Smooth muscle cell (in vitro differentiated cells): Measurements from ENCODE around the gene HRH3. TPM values are rescaled to one million over a fixed set of nuclear protein-coding genes. Genes with fewer than 3 reads are reported as not detected.

Experiments
- DNase-seq: peaks from one replicate; lab custom pipeline; 2025; ENCODE audit not compliant: unreplicated experiment; lab: John Stamatoyannopoulos, UW
- H2AFZ ChIP-seq: fragments of 200-600 bp; sonication (generic); 2 replicates; pipeline ENCODE4 v1.6.0; 2016; ENCODE audit warnings: antibody characterized with exemption, low read depth, mild to moderate bottlenecking
- H3F3A ChIP-seq: fragments of 200-600 bp; sonication (generic); 2 replicates; pipeline ENCODE4 v1.6.0; 2017; ENCODE audit warnings: antibody characterized with exemption, low read depth
- H3K27ac ChIP-seq: fragments of 200-600 bp; sonication (generic); 2 replicates; pipeline ENCODE4 v1.5.1; 2016; ENCODE audit warnings: low read depth, mild to moderate bottlenecking
- H3K27me3 ChIP-seq: fragments of 200-600 bp; sonication (generic); 2 replicates; pipeline ENCODE4 v1.6.1; 2016; ENCODE audit warnings: low read depth, mild to moderate bottlenecking
- H3K36me3 ChIP-seq: fragments of 200-600 bp; sonication (generic); 2 replicates; pipeline ENCODE4 v1.5.1; 2016; ENCODE audit warnings: low read depth
- H3K4me1 ChIP-seq: fragments of 200-600 bp; sonication (generic); 2 replicates; pipeline ENCODE4 v1.5.1; 2016; ENCODE audit warnings: low read depth
- H3K4me2 ChIP-seq: fragments of 200-600 bp; sonication (generic); 2 replicates; pipeline ENCODE4 v1.6.0; 2016; ENCODE audit warnings: mild to moderate bottlenecking
- H3K4me3 ChIP-seq: fragments of 200-600 bp; sonication (generic); 2 replicates; pipeline ENCODE4 v1.5.1; 2016; ENCODE audit warnings: mild to moderate bottlenecking
- H3K79me2 ChIP-seq: fragments of 200-600 bp; sonication (generic); 2 replicates; pipeline ENCODE4 v1.6.0; 2016; ENCODE audit warnings: low read depth, mild to moderate bottlenecking
- H3K9ac ChIP-seq: fragments of 200-600 bp; sonication (generic); 2 replicates; pipeline ENCODE4 v1.6.0; 2016; ENCODE audit warnings: low read depth
- H3K9me3 ChIP-seq: fragments of 200-600 bp; sonication (generic); replicated peaks from 2 replicates; pipeline ENCODE4 v1.5.1; 2016; ENCODE audit warnings: low read depth
- H4K20me1 ChIP-seq: fragments of 200-600 bp; sonication (generic); 2 replicates; pipeline ENCODE4 v1.6.0; 2016; ENCODE audit warnings: low read depth
- WGBS: methylation state at CpG from one replicate; pipeline ENCODE4 v1.1.7; 2016; ENCODE audit warnings: low lambda C conversion rate; 5-methylcytosine and 5-hydroxymethylcytosine counted together
- polyA plus RNA-seq: library from polyadenylated mRNA; unstranded; fragments of >200 nt; fragmentation: Nextera tagmentation; extraction: Ambion mirVana; gene quantifications from 2 replicates; pipeline ENCODE4 v1.2.1, GENCODE V29; 2016
- total RNA-seq: library from RNA; depleted of rRNA; stranded (reverse); fragments of >200 nt; gene quantifications from 2 replicates; pipeline ENCODE4 v1.2.3, GENCODE V29; 2014
- TF ChIP-seq, protein P1 (sequence below): fragments of 200-600 bp; sonication (generic); IDR thresholded peaks from 2 replicates; pipeline ENCODE4 v1.5.1; 2017; ENCODE audit warnings: borderline replicate concordance, mild to moderate bottlenecking, antibody characterized with exemption; ENCODE audit not compliant: insufficient read depth, poor library complexity, severe bottlenecking

The HRH3 gene
- total and polyA plus RNA-seq, 2 experiments from 2014 or later, result not detected

DNA sequence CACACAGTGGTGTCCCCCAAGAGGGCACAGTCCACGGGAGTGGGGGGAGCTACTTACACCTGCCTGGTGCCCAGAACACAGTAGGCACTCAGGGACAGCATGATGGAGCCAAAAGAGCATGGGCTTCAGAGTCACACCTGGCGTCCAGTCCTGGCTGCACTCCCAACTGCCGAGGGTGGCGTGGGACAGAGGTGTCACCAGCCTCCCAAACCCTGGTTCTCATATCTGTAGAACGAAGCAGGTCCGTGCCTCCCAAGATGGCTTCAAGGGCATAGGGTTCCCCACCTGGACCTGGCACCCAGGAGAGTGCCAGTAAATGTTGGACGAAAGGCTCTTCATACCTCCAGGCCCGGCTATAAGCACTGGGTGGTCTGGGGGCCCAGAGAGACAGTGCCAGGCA lies 8.9 kb downstream of the HRH3 start:
- no peak overlapping the region for H3K9ac ChIP-seq
- no peak overlapping the region for H3K27ac ChIP-seq
- H3K79me2 ChIP-seq, result no peaks in the 10 kb centered on the region
- TF ChIP-seq, protein P1, sequence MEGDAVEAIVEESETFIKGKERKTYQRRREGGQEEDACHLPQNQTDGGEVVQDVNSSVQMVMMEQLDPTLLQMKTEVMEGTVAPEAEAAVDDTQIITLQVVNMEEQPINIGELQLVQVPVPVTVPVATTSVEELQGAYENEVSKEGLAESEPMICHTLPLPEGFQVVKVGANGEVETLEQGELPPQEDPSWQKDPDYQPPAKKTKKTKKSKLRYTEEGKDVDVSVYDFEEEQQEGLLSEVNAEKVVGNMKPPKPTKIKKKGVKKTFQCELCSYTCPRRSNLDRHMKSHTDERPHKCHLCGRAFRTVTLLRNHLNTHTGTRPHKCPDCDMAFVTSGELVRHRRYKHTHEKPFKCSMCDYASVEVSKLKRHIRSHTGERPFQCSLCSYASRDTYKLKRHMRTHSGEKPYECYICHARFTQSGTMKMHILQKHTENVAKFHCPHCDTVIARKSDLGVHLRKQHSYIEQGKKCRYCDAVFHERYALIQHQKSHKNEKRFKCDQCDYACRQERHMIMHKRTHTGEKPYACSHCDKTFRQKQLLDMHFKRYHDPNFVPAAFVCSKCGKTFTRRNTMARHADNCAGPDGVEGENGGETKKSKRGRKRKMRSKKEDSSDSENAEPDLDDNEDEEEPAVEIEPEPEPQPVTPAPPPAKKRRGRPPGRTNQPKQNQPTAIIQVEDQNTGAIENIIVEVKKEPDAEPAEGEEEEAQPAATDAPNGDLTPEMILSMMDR, result no peak
- no peaks in the 10 kb centered on the region for H3K36me3 ChIP-seq
- no peak overlapping the region for H2AFZ ChIP-seq
- H3K4me3 ChIP-seq, result no peak overlapping the region
- 84% methylated on average over 8 of the region's 8 CpGs for WGBS
- H3K9me3 ChIP-seq, result no peaks in the 10 kb centered on the region
- H3K4me1 ChIP-seq, result no peaks in the 10 kb centered on the region
- DNase-seq, result no peak
- H3F3A ChIP-seq, result no peaks in the 10 kb centered on the region
- no peaks in the 10 kb centered on the region for H4K20me1 ChIP-seq
- no peak overlapping the region for H3K4me2 ChIP-seq
- peaks cover 19% of the 10 kb centered on the region for H3K27me3 ChIP-seq

DNA sequence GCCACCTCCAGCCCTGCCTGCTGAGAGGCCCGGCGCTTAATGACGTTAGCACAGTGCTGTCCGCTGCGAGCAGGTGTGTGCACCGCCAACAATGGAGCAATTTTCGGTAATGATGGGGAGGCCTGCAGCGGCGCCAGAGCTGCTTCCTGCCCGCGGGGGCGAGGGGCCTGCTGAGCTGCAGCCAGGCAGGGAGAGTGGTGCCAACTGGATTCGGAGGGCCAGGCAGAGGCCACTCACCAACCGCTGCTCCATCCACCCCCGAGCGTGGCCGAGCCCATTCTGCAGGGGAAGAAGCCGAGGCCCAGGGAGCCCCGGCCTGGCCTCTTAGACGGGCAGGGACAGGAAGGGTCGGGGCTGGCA lies 9.6 kb downstream of the HRH3 start:
- TF ChIP-seq, protein P1, result no peak
- H3K4me3 ChIP-seq, result no peak overlapping the region
- H2AFZ ChIP-seq, result no peak overlapping the region
- 90% methylated on average over 21 of the region's 21 CpGs for WGBS
- DNase-seq, result no peak
- H3K27me3 ChIP-seq, result peaks cover 14% of the 10 kb centered on the region
- H3K36me3 ChIP-seq, result no peaks in the 10 kb centered on the region
- no peaks in the 10 kb centered on the region for H3K4me1 ChIP-seq
- no peak overlapping the region for H3K4me2 ChIP-seq
- H3F3A ChIP-seq, result no peaks in the 10 kb centered on the region
- H3K27ac ChIP-seq, result no peak overlapping the region
- H3K9me3 ChIP-seq, result no peaks in the 10 kb centered on the region
- no peaks in the 10 kb centered on the region for H4K20me1 ChIP-seq
- no peaks in the 10 kb centered on the region for H3K79me2 ChIP-seq
- H3K9ac ChIP-seq, result no peak overlapping the region

DNA sequence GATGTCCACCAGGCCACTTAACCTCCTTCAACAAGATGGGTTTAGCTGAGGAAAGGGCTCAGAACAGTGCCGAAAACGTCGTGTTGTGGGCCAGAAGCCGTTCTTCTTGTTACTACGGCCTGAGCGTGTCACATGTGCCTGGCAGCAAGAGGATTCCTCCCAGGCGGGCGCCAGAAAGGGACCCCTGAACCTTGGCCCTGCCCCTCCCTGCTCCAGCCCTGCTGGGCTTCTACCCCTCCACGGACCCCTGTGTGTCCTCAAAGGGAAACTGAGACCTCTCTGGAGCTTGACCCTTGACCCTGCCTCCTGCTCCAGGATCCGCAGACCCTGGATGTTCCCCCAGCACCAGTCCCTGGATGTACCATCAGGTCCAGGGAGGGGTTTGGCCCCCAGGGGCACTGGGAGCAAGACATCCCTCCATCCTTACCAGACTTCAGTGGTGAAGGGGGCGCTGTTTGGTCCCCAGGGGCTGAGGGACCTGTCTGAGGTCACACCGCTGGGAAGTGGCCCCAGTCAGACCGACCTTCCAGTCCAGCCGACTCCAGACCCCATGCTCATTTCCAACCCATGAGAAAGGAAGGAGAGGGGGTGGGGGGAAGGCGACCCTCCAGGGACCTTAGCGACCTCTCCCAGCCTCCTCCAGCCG lies 10.1 kb downstream of the HRH3 start:
- Histone ChIP-seq H3K36me3 (no peaks in the 10 kb centered on the region), H3K4me3 (no peak overlapping the region), H3K27me3 (peaks cover 13% of the 10 kb centered on the region), H3K4me2 (no peak overlapping the region), H3K4me1 (no peaks in the 10 kb centered on the region), H3F3A (no peaks in the 10 kb centered on the region), H3K9ac (no peak overlapping the region), H2AFZ (no peak overlapping the region), H3K9me3 (no peaks in the 10 kb centered on the region), H3K27ac (no peak overlapping the region), H3K79me2 (no peaks in the 10 kb centered on the region), H4K20me1 (peaks cover 3% of the 10 kb centered on the region)
- TF ChIP-seq, protein P1, result no peak
- DNase-seq, result no peak
- WGBS, result 82% methylated on average over 17 of the region's 17 CpGs
